ENCODE results near the gene DGCR2.

Gene DGCR2

DNA sequence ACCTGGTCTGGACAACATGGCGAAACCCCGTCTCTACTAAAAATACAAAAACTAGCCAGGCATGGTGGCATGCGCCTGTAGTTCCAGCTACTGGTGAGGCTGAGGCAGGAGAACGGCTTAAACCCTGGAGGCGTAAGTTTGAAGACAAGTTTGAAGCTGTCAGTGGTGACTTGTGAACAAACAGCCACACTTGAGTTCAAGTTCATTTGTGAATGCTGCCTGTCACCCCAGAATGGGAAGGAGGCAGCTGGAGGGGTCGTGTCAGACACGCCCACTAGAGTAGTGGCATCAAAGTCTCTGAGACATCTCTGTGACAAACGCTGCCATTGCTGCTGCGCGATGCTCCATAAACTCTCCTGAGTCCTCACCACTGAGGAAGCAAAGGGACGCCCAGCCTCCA is 74.2 kb downstream of the DGCR2 start:
- TF ChIP-seq, protein P1, sequence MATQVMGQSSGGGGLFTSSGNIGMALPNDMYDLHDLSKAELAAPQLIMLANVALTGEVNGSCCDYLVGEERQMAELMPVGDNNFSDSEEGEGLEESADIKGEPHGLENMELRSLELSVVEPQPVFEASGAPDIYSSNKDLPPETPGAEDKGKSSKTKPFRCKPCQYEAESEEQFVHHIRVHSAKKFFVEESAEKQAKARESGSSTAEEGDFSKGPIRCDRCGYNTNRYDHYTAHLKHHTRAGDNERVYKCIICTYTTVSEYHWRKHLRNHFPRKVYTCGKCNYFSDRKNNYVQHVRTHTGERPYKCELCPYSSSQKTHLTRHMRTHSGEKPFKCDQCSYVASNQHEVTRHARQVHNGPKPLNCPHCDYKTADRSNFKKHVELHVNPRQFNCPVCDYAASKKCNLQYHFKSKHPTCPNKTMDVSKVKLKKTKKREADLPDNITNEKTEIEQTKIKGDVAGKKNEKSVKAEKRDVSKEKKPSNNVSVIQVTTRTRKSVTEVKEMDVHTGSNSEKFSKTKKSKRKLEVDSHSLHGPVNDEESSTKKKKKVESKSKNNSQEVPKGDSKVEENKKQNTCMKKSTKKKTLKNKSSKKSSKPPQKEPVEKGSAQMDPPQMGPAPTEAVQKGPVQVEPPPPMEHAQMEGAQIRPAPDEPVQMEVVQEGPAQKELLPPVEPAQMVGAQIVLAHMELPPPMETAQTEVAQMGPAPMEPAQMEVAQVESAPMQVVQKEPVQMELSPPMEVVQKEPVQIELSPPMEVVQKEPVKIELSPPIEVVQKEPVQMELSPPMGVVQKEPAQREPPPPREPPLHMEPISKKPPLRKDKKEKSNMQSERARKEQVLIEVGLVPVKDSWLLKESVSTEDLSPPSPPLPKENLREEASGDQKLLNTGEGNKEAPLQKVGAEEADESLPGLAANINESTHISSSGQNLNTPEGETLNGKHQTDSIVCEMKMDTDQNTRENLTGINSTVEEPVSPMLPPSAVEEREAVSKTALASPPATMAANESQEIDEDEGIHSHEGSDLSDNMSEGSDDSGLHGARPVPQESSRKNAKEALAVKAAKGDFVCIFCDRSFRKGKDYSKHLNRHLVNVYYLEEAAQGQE (IDR thresholded peaks at IDR 0.05; ENCODE audit: low read depth), result no peak
- no peak for TF ChIP-seq ZBTB7A (IDR thresholded peaks at IDR 0.05; ENCODE audit: low read depth)
- TF ChIP-seq, protein P2, sequence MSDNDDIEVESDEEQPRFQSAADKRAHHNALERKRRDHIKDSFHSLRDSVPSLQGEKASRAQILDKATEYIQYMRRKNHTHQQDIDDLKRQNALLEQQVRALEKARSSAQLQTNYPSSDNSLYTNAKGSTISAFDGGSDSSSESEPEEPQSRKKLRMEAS (IDR thresholded peaks at IDR 0.05), result no peak

DNA sequence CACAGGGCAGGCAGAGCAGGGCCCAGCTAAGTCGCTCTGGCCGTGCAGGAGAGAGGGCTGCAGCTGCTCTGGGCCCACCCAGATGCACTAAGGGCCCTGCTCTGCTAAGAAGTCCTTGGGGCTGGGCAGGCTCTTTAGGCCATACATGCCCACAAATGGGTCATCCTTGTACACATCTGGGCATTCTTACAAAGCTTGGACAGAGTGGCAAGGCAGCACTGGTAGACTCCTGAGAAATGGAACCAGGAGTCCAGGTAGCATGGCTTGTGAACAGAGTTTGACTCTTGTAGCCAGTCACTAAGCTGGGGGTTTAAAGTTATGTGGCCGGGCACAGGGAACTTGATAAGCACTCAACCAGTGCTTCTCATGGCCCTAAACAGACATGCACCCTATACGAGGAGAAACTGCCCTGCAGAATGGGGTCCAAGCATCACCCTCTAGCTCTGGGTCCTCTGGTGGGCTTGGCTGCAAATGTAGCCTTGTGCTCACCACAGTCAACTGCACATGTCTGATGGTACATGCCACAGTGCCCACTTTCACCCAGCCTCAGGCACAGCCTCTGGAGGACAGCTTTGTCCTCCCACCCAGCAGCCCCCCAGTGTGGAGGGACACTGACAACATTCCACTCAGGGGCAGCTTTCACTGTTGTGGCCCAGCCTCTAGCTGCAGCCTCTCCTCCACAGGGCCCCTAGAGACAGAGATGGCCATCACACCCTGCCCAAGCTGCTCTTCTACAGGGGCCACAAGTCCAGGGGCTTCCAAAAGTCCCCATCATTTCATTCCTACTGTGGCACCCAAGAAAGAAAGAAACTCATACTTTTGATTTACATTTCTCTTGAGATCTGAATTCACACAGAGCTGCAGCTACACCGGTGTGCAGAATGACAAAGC is 75.2 kb downstream of the DGCR2 start:
- TF ChIP-seq, protein P3, sequence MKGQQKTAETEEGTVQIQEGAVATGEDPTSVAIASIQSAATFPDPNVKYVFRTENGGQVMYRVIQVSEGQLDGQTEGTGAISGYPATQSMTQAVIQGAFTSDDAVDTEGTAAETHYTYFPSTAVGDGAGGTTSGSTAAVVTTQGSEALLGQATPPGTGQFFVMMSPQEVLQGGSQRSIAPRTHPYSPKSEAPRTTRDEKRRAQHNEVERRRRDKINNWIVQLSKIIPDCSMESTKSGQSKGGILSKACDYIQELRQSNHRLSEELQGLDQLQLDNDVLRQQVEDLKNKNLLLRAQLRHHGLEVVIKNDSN (IDR thresholded peaks at IDR 0.05), result no peak
- TF ChIP-seq NFIC (IDR thresholded peaks at IDR 0.05), result no peak
- TF ChIP-seq ZBTB7A (IDR thresholded peaks at IDR 0.05; ENCODE audit: low read depth), result no peak
- no peak for TF ChIP-seq EP300 (IDR thresholded peaks at IDR 0.05; ENCODE audit: borderline replicate concordance)
- TF ChIP-seq YY1 (IDR thresholded peaks at IDR 0.05; ENCODE audit: low read depth), result no peak
- TF ChIP-seq, protein P2 (IDR thresholded peaks at IDR 0.05), result no peak
- TF ChIP-seq TCF12 (IDR thresholded peaks at IDR 0.05; ENCODE audit: low read depth), result no peak
- TF ChIP-seq, protein P1 (IDR thresholded peaks at IDR 0.05; ENCODE audit: low read depth), result no peak
- TF ChIP-seq CEBPB (IDR thresholded peaks at IDR 0.05), result no peak
- TF ChIP-seq FOXM1 (IDR thresholded peaks at IDR 0.05; ENCODE audit: borderline replicate concordance, low read depth), result no peak
- no peak for TF ChIP-seq EGR1 (IDR thresholded peaks at IDR 0.05)
- no peak for TF ChIP-seq RAD21 (IDR thresholded peaks at IDR 0.05; ENCODE audit: low read depth)
- no peak for TF ChIP-seq TEAD4 (IDR thresholded peaks at IDR 0.05)
- TF ChIP-seq CREB1 (IDR thresholded peaks at IDR 0.05; ENCODE audit: low read depth), result no peak

DNA sequence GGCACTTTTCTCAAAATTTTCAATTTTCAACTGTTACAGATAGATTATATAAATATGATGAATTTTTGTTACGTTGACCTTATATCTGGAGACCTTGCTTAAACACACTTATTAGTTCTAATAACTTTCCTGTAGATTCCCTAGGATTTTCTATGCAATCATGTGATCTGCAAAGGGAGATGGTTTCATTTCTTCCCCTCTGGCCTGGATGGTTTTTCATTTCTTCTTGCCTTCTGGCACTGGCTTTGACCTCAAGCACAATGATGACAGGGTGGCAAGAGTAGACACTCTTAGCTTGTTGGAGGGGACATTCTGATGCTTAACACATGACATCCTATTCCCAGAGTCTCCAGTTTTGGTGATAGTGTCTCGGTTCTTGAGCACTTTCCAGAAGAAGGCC is 75.9 kb downstream of the DGCR2 start:
- no peak for TF ChIP-seq CEBPB (IDR thresholded peaks at IDR 0.05)
- TF ChIP-seq, protein P3 (IDR thresholded peaks at IDR 0.05), result no peak

DNA sequence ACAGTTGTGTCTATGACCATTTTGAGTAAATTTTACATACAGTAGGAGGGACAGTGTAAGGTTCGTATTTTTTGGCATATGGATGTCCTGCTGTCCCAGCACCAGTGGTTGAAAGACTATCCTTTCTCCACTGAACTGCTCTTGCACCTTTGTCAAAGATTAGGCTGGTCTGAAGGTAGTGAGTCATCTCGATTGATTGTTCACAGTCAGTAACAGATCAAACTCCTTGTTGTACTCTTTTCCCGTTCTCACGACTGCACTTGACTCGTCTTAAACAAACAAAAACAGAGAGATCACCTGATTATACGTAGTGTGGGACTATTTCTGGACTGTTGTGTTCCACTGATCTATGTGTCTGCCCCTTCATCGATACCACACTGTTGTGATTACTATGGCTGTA is 77.1 kb downstream of the DGCR2 start:
- TF ChIP-seq, protein P2 (IDR thresholded peaks at IDR 0.05), result no peak
- no peak for TF ChIP-seq ZBTB7A (IDR thresholded peaks at IDR 0.05; ENCODE audit: low read depth)
- no peak for TF ChIP-seq EGR1 (IDR thresholded peaks at IDR 0.05)
- no peak for TF ChIP-seq FOXM1 (IDR thresholded peaks at IDR 0.05; ENCODE audit: borderline replicate concordance, low read depth)
- TF ChIP-seq EP300 (IDR thresholded peaks at IDR 0.05; ENCODE audit: borderline replicate concordance), result no peak
- TF ChIP-seq CREB1 (IDR thresholded peaks at IDR 0.05; ENCODE audit: low read depth), result no peak
- TF ChIP-seq CEBPB (IDR thresholded peaks at IDR 0.05), result no peak
- TF ChIP-seq, protein P1 (IDR thresholded peaks at IDR 0.05; ENCODE audit: low read depth), result no peak
- no peak for TF ChIP-seq TAF1 (IDR thresholded peaks at IDR 0.05; ENCODE audit: low read depth)
- TF ChIP-seq TCF12 (IDR thresholded peaks at IDR 0.05; ENCODE audit: low read depth), result no peak
- no peak for TF ChIP-seq YY1 (IDR thresholded peaks at IDR 0.05; ENCODE audit: low read depth)
- TF ChIP-seq, protein P3 (IDR thresholded peaks at IDR 0.05), result no peak
- TF ChIP-seq TEAD4 (IDR thresholded peaks at IDR 0.05), result no peak
- no peak for TF ChIP-seq NFIC (IDR thresholded peaks at IDR 0.05)
- no peak for TF ChIP-seq RAD21 (IDR thresholded peaks at IDR 0.05; ENCODE audit: low read depth)
